ENCODE measurements around the gene OR51M1.
"Not testable (repeated sequence)": the region's sequence is repeated elsewhere in the genome, so short reads cannot be mapped to it uniquely, and the experiment has no call there.

The OR51M1 gene, protein sequence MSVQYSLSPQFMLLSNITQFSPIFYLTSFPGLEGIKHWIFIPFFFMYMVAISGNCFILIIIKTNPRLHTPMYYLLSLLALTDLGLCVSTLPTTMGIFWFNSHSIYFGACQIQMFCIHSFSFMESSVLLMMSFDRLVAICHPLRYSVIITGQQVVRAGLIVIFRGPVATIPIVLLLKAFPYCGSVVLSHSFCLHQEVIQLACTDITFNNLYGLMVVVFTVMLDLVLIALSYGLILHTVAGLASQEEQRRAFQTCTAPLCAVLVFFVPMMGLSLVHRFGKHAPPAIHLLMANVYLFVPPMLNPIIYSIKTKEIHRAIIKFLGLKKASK

DNA sequence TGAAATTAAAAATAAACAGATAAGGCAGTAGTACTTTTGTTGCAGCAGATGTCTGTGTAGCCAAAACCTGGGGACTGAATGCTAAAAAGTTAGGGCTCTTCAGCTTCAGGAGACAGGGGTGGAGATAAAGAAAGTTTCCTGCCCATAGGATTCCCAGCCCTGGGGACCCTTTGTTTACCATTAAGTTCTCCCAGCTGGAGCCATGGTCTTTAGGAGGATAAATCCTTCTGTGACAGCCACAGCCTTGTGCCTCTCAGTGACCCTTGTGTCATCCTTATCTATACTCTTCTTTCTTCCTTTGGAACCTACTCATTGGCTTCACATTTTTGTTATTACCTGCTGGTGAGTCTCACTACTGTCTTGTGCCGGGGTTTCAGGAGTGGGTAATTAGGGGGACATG, at the start of gene OR51M1:
TSS of gene OR51M1 (plus strand) at position 237 of the 400 bp plus-strand sequence. CDS start 5,587 bp downstream, outside the sequence.
- no peak for DNase-seq

DNA sequence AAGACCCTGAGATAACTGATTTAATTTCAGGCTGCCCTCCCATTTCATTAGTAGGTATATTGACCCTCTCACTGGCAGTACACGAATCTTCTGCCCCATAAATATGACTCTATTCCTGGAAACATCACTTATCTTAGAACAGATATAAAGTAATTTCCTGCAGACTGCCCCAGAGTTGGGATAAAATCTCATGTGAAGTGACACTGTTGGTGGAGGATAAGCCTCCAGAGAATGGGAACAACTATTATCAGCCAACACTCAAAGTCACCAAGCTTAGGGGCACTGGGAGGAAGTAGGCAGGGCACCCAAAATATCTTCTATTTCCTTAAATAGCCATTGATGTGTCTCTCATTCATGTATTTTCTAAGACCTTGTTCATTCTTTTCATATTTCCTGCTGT, 48.4 kb upstream of the OR51M1 start:
- DNase-seq = no peak

DNA sequence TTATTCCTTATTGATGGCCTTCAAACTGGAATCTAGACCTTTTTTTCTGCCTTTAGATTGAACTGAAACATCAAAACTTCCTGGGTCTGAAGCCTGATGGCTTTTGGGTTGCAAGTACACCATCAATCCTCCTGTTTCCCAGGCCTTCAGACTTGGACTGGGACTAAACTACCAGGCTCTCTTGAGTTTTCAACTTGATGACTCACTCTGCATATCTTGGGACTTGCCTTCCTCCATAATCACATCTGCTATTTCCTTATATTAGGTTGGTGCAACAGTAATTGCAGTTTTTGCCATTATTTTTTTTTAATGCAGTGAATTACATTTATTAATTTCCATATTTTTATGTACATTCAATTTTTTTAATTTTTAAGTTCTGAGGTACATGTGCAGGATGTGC, 47.3 kb upstream of the OR51M1 start:
- no peak for DNase-seq

DNA sequence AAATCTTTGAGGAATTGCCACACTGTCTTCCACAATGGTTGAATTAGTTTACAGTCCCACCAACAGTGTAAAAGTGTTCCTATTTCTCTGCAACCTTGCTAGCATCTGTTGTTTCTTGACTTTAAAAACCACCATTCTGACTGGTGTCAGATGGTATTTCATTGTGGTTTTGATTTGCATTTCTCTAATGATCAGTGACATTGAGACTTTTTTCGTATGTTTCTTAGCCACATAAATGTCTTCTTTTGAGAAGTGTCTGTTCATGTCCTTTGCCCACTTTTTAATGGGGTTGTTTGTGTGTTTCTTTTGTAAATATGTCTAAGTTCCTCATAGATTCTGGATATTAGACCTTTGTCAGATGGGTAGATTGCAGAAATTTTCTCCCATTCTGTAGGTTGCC, 46.4 kb upstream of the OR51M1 start:
- not testable (repeated sequence) for DNase-seq

DNA sequence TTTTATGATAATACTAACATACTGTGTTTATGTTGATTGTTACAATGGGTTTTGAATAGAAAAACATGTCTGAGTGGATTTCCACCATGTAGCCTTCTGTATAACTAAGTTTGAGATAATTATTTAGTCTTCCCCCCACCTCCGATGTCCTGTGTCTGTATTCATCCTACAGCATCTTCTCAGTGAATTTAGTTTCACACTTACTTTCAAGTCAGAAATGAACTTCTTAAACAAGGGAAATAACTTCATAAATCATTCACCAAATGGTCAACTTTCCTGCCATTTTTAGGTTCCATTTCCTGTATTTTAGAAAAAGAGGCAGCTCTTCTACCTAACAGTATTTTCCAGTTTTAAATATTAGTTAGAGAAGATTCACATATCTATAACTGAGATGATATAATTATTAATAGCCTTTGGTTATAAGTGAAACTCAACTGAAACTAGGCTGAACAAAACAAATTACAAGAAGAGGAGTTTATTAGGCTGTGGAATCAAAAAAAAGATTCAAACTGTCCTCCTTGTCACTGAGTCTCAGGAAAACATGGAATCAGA, 43.8 kb upstream of the OR51M1 start:
- DNase-seq = no peak

DNA sequence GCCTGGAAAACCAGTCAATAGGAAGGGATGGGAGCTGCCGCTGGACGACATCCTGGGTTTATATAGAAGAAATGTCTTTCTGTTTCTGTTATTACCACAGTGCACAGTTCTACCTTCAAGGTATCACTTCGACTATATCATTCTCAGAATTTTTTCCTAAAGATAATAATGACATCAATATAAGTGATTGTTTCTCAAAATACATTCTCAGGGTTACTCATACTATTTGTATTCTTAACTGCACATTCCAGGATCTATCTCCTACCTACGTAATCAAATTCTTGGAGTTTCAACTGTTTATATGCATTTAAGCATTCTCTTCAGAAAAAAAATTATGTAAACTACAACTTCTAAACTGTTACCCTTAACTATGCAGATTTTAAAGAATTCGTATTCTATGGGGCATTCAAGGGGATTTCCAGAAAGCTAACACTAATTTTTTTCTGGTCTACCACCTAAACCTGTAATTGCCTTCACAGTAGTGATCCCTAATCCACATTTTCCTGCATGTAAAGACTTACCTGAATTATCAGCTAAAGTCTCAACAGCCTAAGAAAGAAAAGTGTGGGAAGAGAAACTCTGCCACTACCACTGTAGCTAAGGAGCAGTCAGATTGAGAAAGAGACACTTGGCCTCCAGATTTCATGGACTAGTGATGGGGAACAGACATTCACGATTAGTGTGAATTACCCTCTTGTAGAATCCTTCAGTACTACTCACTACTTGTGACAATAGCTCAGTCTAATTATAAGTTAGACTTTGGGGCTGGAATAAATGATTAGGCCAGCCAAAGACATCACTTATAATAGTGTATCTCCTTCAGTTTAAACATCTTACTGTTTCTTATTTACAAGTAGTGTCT, 39.9 kb upstream of the OR51M1 start, which contains the start of gene OR51B5:
TSS of gene OR51B5 (minus strand) at position 51 of the 862 bp plus-strand sequence. CDS start at position 51, 0 bp downstream.
- DNase-seq = no peak

DNA sequence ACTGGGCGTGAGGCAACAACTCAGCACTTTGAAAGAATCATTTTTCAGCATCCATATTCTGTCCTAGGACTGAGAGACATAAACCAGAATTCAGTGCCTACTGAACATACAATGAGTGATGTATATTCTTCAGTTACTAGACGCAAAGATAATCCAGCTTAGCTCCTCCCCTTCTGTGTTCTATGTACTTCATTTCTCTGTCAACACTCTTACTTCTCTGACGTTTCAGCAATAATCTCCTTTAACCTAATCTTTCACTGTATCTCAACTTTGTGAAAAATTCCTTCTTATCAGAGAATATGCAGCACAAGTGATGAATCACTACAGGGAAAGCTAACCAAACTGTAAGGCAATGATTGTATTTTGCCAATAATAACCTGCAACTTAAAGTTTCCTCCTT, 37.8 kb upstream of the OR51M1 start:
- no peak for DNase-seq

DNA sequence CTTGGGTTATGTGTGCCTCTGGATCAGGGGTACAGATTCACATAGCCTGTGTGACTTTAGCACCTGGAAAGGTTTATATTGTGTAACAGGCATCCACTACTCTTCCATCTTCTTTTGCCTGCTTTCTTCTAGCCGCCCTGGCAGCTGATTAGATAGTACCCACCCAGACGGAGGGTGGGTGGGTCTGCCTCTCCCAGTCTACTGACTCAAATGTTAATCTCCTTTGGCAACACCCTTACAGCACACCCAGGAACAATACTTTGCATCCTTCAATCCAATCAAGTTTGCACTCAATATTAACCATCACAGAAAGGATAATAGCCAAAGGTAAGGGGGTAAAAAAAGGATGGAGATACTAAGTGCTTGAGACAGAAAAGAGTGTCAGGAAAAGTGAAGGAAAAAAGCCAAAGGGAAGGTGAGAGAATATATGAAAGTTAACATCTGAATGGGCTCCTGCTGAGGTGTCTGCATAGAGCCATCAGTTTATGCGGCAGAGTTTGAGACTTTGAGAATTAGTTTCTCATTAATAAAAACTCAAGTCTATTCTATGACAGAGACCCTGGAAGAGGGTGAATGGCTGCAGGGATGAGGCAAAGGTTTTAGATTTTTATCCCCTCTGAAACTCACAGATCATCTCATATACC, 34.9 kb upstream of the OR51M1 start:
- no peak for DNase-seq

DNA sequence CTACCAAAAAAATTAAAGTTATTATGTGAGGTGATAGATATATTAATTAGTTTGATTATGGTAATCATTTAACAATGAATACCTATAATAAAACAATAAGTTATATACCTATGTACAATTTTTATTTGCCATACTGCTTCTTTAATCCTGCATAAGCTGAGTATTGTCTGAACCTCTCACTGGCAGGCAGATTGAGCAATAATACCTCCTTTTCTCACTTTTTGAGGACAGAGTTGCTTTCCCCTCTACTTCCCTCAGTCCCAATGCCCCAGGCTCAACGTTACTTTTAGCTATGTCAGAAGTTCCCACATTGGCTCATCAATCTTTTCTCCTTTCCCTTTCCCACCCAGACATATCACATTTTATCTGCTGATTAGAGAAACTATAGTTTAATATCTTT, 34.1 kb upstream of the OR51M1 start:
- DNase-seq = no peak

DNA sequence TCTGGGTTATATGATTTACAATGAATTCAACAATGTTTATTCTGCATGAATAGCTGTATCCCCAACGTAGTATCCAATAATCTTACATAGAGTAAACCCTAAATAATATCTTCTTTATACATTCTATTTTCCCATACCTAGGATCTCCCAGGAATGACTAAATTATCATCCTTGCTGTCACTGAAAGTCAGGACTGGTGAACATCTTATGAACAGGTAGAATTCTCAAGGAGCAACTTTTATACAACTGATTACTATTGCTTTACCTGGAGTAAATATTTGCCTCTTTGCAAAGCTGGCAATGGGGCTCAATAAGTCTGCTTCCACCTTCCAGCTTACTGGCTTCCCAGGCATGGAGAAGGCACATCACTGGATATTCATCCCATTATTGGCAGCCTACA, 32.4 kb upstream of the OR51M1 start, which contains the start of gene OR51B6:
TSS of gene OR51B6 (plus strand) at position 301 of the 400 bp plus-strand sequence. CDS start at position 301, 0 bp downstream.
- DNase-seq = no peak

DNA sequence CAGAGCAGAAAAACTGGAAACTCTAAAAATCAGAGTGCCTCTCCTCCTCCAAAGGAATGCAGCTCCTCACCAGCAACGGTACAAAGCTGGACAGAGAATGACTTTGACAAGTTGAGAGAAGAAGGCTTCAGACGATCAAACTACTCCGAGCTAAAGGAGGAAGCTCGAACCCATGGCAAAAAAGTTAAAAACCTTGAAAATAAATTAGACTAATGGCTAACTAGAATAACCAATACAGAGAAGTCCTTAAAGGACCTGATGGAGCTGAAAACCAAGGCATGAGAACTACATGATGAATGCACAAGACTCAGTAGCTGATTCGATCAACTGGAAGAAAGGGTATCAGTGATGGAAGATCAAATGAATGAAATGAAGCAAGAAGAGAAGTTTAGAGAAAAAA, 27.6 kb upstream of the OR51M1 start:
- DNase-seq = not testable (repeated sequence)

DNA sequence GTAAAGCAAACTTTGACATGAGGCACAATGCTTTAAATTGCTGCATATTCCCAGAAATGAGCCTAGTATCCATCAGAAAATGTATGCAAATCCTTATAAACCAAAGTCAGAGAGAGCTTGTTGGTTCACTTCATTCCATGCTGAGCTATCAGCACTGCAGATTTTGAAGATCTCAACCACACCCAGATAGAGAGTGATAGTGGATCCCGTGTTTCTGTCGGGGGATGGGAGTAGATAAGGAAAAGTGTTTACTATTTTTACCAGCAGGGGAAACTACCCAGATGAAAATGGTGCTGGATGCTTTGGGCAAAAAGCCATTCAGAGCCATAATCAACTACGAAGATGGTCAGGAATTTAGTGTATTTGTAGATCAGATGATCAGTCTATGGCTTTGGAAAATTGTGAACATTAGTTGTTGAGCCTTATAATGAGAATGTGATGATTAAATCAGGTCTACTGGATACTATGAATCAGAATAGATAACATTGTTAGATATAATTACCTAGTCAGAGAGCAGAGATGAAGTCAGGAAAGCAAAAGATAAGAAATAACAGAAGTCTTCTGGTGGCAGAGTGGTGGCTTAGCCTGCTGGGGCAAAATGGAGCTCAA, 21.5 kb upstream of the OR51M1 start:
- no peak for DNase-seq

DNA sequence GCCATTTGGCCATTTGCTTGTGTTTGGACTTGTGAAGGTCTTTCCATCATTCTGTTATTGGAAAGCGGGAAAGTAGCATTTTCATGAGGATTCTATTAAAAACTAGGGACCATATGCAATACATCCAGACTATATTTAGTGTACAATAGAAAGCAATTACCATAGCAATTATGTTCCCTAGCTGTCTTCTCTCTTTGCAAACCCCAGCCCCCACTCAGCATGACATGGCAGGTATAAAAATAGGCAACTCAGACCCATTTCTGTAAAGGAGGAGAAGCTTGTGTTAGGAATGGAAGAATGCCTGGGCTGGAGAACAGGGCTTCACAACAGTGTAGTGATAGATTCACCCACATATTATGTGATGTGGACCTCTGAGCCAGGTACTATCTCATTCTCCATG, 19.9 kb upstream of the OR51M1 start:
- DNase-seq = no peak

DNA sequence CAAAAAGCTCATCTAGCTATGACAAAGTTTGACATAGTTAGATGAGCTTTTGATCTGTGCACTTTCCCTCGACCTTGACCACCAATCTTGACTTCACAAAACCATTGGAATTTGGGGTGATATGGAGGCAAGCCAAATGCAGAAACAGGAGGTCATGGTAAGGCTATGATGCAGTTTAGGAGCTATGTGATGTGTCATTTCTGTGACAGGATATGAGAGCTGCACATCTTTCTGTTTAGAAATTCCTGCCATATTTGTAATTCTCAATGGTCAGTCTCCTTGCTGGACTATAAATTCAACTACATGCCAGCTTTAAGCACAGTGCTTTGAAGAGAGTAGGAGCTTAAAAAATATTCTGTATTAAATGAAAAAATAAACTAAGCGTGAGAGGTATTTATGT, 19.4 kb upstream of the OR51M1 start:
- DNase-seq = no peak

DNA sequence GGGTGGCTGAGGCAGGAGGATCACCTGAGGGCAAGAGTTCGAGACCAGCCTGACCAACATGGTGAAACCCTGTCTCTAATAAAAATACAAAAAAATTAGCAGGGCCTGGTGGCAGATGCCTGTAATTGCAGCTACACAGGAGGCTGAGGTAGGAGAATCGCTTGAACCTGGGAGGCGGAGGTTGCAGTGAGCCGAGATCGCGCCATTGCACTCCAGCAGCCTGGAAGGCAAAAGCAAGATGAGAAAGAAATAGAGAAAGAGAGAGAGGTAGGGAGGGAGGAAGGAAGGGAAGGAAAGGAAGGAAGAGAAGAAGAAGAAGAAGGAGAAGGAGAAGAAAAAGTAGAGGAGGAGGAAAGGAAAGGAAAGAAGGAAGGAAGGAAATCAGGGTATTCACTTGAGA, 17.2 kb upstream of the OR51M1 start:
- DNase-seq = not testable (repeated sequence)

DNA sequence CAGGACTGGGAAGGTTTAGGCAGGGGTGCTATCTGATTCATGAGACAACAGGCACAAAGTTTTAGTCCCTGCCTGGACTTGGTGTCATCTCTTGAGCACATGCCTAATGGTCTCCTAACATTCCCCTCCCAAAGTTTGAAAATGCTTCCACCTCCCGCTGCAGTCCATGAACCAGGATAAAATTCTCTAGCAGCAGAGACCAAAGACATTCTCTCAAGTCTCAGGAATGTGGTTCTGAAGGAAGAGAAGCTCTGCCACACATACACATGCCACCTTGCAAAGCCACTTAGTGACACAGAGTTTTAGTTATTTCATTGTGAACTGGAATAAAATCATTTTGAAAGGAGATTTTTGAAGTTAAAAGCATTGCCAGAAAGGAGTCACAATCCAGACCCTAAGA, 16.8 kb upstream of the OR51M1 start:
- DNase-seq = no peak

DNA sequence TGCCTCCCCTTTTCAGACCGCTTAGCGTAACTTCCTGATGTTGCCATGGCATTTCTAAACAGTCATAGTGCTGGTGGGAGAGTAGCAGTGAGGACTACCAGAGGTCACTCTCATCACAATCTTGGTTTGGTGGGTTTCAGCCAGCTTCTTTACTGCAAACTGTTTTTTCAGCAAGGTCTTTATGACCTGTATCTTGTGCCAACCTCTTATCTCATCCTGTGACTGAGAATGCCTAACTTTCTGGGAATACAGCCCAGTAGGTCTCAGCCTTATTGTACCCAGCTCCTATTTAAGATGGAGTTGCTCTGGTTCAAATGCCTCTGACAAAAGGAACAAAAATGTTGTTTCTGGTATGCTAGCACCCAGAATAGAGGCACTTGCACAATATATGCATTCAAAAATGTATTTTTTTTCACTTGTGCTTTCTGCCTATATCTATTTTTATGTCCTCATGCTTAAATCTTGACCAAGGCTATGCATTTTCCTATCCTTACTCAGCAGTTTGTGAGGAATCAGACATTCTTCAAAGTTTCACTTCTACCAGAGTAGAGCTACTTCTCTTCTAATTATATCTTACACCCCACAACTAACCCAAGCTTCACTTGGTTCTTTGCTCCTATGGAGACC, 16.1 kb upstream of the OR51M1 start:
- no peak for DNase-seq

DNA sequence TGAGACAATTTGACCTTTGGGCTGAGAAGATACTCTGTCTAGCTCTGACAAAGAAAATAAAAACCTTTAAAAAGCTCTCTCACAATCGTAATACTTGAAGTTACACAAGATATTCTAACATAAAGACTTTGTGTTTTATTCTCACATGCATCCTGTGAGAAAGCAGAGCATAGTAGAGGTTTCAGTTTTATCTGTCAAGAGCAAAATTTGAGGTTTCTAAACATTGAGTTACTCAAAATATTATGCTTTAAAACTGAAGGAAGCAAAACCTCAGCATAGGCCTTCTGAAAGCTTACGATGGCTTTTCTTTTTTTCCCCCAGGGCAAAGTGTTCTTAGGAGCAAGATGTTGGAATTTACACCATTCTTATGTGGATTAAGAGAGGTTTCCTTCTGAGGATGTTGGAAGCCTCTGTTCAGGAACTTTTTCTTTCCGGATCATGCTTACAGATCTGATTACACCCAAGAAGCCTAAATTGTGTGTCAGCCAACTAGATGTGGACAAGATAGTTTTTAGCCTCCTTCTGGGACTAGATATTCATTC, 15.0 kb upstream of the OR51M1 start:
- no peak for DNase-seq

DNA sequence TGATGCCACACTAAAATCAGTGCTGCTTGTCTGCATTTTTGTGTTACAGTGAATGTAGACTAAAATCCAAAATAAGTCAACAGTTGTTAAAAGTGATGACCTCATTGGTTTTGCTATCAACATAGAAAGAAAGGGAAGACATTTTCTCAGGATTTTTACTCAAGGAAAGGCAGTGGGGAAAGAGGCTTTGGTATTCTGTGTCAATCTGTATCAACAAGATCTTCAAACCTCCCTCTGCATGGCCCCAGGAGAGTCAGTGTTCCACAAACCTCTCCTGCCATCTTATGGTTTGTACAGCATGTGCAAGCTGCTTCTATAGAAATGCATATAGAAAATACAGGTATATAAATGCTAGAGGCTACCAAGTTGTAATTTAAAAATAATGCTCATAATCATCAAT, 13.8 kb upstream of the OR51M1 start:
- DNase-seq = no peak

DNA sequence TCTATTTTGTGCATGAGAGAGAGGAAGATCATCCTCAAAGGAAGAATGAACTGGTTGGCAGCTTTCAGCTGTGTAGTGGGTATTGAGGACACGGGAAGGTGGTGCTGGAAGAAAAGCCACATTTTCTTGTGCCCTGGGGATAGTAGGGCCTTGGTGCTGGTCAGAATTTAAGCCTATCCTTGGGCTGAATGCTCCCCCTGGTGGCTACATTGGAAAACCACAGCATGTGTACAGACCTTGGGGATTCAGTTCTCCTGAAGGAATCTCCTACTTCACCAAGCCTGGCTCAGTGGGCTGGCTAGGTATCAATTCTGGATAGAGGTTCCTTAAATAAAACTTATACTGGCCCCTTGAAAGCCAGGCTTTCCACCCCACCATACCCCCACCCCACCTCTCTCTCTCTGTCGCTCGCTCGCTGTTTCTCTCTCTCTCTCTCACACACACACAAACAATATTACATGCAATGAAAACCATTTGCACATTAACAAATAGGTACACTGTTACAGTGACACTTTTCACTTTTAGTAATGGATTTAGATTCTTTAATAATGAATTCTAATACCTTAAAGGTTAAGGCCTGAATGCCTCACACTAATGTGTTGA, 2.8 kb upstream of the OR51M1 start:
- DNase-seq = peak; percentile 53

DNA sequence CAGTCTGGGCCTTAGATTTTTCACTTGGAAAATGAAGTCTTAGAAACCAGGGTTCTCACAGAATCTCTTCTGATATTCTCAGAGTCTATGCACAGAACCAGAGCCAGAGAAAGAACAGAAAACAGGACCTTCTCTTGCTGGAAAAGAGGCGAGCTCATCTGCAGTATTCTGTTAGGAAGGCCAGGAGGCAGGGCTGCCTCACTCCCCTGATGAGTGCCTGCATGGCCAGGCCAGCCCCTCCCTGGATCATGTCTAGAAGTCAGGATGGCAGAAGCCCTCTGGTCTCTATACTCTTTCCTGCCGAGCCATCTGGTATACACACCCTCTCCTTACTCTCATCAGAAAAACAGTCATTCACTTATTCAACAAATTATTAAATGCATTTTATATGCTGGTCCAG, 723 bp downstream of the OR51M1 start:
- DNase-seq = no peak

DNA sequence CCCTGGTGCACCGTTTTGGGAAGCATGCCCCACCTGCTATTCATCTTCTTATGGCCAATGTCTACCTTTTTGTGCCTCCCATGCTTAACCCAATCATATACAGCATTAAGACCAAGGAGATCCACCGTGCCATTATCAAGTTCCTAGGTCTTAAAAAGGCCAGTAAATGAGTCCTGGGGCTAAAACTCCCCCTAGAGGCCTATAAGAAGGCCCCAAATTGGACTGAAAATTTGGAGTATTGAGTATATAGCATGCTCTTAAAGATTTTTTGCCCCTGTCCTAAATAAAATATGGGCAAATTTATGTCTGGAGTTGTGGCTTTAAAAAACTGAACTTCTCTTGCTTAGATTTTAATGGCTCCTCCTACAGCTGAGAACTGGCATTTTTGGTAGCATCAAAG, 6.6 kb downstream of the OR51M1 start:
- DNase-seq = no peak
